IMR-90 (cell line): ENCODE measurements around the gene POMT1. TPM values are rescaled to one million over a fixed set of nuclear protein-coding genes. Genes with fewer than 3 reads are reported as not detected.

ENCODE experiments used
- ATAC-seq: fragments of 200-7000 bp; cut with Tn5 transposase; 2 replicates; pipeline ENCODE4 v1.9.1; 2020; ENCODE audit warnings: low read depth, mild to moderate bottlenecking, moderate library complexity
- BruUV-seq: library from RNA; stranded (reverse); fragments of 400-500 nt; replicated peaks from 2 replicates; lab custom pipeline; 2021; lab: Mats Ljungman, UMichigan
- CTCF ChIA-PET: fragments of 300-600 bp; formaldehyde crosslinking; extraction: SDS; loops from one replicate; lab custom pipeline; 2021; ENCODE audit warnings: antibody characterized with exemption; lab: Yijun Ruan, JAX
- POLR2A ChIA-PET: fragments of 300-600 bp; sonication (Branson Sonifier 250); formaldehyde crosslinking; loops from one replicate; lab custom pipeline; 2022; ENCODE audit warnings: antibody characterized with exemption; ENCODE audit not compliant: unreplicated experiment; lab: Charles Lee
- DNase-seq: peaks from one replicate; pipeline ENCODE4 v3.0.0; 2013
- H2AFZ ChIP-seq: replicated peaks from 2 replicates; pipeline ENCODE3; 2013; ENCODE audit warnings: low read length, mild to moderate bottlenecking; ENCODE audit not compliant: poor library complexity
- H2AK5ac ChIP-seq: 2 replicates; pipeline ENCODE4 v1.6.1; 2013; ENCODE audit warnings: low read depth, low read length, inconsistent platforms
- H2AK9ac ChIP-seq: replicated peaks from 2 replicates; pipeline ENCODE3; 2013; ENCODE audit warnings: mild to moderate bottlenecking, low read depth, low read length, moderate library complexity; ENCODE audit not compliant: poor library complexity
- H2BK120ac ChIP-seq: 2 replicates; pipeline ENCODE4 v1.6.1; 2013; ENCODE audit warnings: low read depth, low read length, inconsistent platforms
- H2BK15ac ChIP-seq: 3 replicates; pipeline ENCODE4 v1.6.1; 2013; ENCODE audit warnings: low read depth, low read length, inconsistent platforms
- H2BK20ac ChIP-seq: 2 replicates; pipeline ENCODE4 v1.6.1; 2013; ENCODE audit warnings: low read depth, mild to moderate bottlenecking, inconsistent platforms, low read length, moderate library complexity
- H2BK5ac ChIP-seq: 2 replicates; pipeline ENCODE4 v1.6.1; 2013; ENCODE audit warnings: mild to moderate bottlenecking, low read depth, low read length, inconsistent platforms; ENCODE audit not compliant: poor library complexity, severe bottlenecking
- H3K14ac ChIP-seq: replicated peaks from 2 replicates; pipeline ENCODE4 v1.6.1; 2013; ENCODE audit warnings: low read depth, low read length, inconsistent platforms
- H3K18ac ChIP-seq: 2 replicates; pipeline ENCODE4 v1.6.1; 2013; ENCODE audit warnings: low read depth, low read length, control low read depth
- H3K23ac ChIP-seq: 2 replicates; pipeline ENCODE4 v1.6.1; 2013; ENCODE audit warnings: low read depth, low read length, inconsistent platforms
- H3K27ac ChIP-seq: 2 replicates; pipeline ENCODE4 v1.5.1; 2013; ENCODE audit warnings: mild to moderate bottlenecking, control low read depth, low read length; ENCODE audit not compliant: insufficient read depth
- H3K27me3 ChIP-seq: 2 replicates; pipeline ENCODE4 v1.6.1; 2013; ENCODE audit warnings: low read length; ENCODE audit not compliant: control insufficient read depth, insufficient read depth
- H3K36me3 ChIP-seq: 2 replicates; pipeline ENCODE4 v1.6.1; 2013; ENCODE audit warnings: low read length, mixed read lengths; ENCODE audit not compliant: control insufficient read depth, insufficient read depth
- H3K4ac ChIP-seq: 2 replicates; pipeline ENCODE4 v1.6.1; 2013; ENCODE audit warnings: low read depth, low read length, inconsistent platforms
- H3K4me1 ChIP-seq: 2 replicates; pipeline ENCODE4 v1.6.1; 2013; ENCODE audit warnings: low read length, mixed read lengths; ENCODE audit not compliant: control insufficient read depth, insufficient read depth
- H3K4me2 ChIP-seq: 2 replicates; pipeline ENCODE4 v1.6.1; 2013; ENCODE audit warnings: low read depth, mild to moderate bottlenecking, control low read depth, low read length, moderate library complexity
- H3K4me3 ChIP-seq: 2 replicates; pipeline ENCODE4 v1.5.1; 2013; ENCODE audit warnings: low read depth, mild to moderate bottlenecking, control low read depth, low read length, moderate library complexity; ENCODE audit not compliant: insufficient read depth
- H3K56ac ChIP-seq: 2 replicates; pipeline ENCODE4 v1.6.1; 2013; ENCODE audit warnings: low read length, inconsistent platforms; ENCODE audit not compliant: insufficient read depth; ENCODE audit errors: extremely low read depth
- H3K79me1 ChIP-seq, 2 experiments: 2 replicates each; pipeline ENCODE4 v1.6.1; 2013; ENCODE audit warnings: low read length in 2 of 2, inconsistent platforms in 1 of 2, low read depth in 1 of 2
- H3K9ac ChIP-seq: 2 replicates; pipeline ENCODE4 v1.6.1; 2013; ENCODE audit warnings: low read depth, low read length, control low read depth
- H3K9me1 ChIP-seq: 2 replicates; pipeline ENCODE4 v1.6.1; 2013; ENCODE audit warnings: low read length, inconsistent platforms; ENCODE audit not compliant: insufficient read depth
- H3K9me3 ChIP-seq: 2 replicates; pipeline ENCODE4 v1.6.1; 2013; ENCODE audit warnings: low read length; ENCODE audit not compliant: control insufficient read depth, insufficient read depth
- H4K20me1 ChIP-seq: 2 replicates; pipeline ENCODE4 v1.6.1; 2013; ENCODE audit warnings: low read length, inconsistent platforms; ENCODE audit not compliant: insufficient read depth
- H4K5ac ChIP-seq: 2 replicates; pipeline ENCODE4 v1.6.1; 2013; ENCODE audit warnings: mild to moderate bottlenecking, low read depth, low read length, control low read depth
- H4K8ac ChIP-seq, 2 experiments: 2 replicates each; pipeline ENCODE4 v1.6.1; 2013; ENCODE audit warnings: low read depth in 2 of 2, low read length in 2 of 2, control low read depth in 1 of 2, inconsistent platforms in 1 of 2
- H4K91ac ChIP-seq: 2 replicates; pipeline ENCODE4 v1.6.1; 2013; ENCODE audit warnings: low read depth, low read length, inconsistent platforms; ENCODE audit not compliant: insufficient read depth
- BHLHE40 ChIP-seq: fragments of 150-350 bp; IDR thresholded peaks from 2 replicates; pipeline ENCODE4 v1.6.1; 2016; ENCODE audit warnings: mild to moderate bottlenecking, low read depth, low read length
- CTCF ChIP-seq: conservative IDR thresholded peaks from 2 replicates; pipeline ENCODE4 v1.5.1; 2012; ENCODE audit warnings: mild to moderate bottlenecking, low read depth, low read length, improper control_type of control experiment
- MAFK ChIP-seq: IDR thresholded peaks from 2 replicates; pipeline ENCODE4 v1.6.1; 2012; ENCODE audit warnings: low read depth, low read length, improper control_type of control experiment
- RAD21 ChIP-seq: IDR thresholded peaks from 2 replicates; pipeline ENCODE4 v1.6.1; 2012; ENCODE audit warnings: low read length, improper control_type of control experiment
- USF2 ChIP-seq: fragments of 150-350 bp; IDR thresholded peaks from 2 replicates; pipeline ENCODE4 v1.6.1; 2017; ENCODE audit warnings: mild to moderate bottlenecking, antibody characterized with exemption, low read length, low read depth
- WGBS, 2 experiments: methylation state at CpG; one replicate each; pipeline versions ENCODE4 v1.1.5 to v1.1.7; 2013; ENCODE audit warnings: missing lambda C conversion rate in 2 of 2; ENCODE audit not compliant: insufficient read length in 1 of 2; ENCODE audit errors: extremely low coverage in 2 of 2; 5-methylcytosine and 5-hydroxymethylcytosine counted together
- dilution Hi-C: fragments of 300-500 bp; cut with HindIII; formaldehyde crosslinking; loops from one replicate; pipeline ENCODE4 v1.14.3; 2018; ENCODE audit warnings: low sequenced_read_pairs; ENCODE audit not compliant: unreplicated experiment
- in situ Hi-C: fragments of 300-500 bp; cut with MboI; formaldehyde crosslinking; loops from 3 replicates; pipeline ENCODE4 v1.14.3; 2019; ENCODE audit warnings: low sequenced_read_pairs, inconsistent platforms, mixed read lengths
- intact Hi-C: fragments of 100-400 bp; cut with micrococcal nuclease; formaldehyde crosslinking; loops from 2 replicates; pipeline ENCODE4 v1.10.0; 2022
- polyA plus RNA-seq, 3 experiments: library from polyadenylated mRNA; depleted of rRNA; stranded (reverse); fragments of >200 nt; gene quantifications; 2 replicates each; pipeline ENCODE4 v1.2.3, GENCODE V29; 2012; ENCODE audit warnings: low replicate concordance in 1 of 3
- total RNA-seq: library from RNA; depleted of rRNA; stranded (reverse); fragments of >200 nt; gene quantifications from 2 replicates; pipeline ENCODE4 v1.2.3, GENCODE V29; 2012

Gene POMT1
- total and polyA plus RNA-seq, 2 of the 4 experiments (the other 2 are of a cell fraction), result 24.2 to 36.5 TPM

DNA sequence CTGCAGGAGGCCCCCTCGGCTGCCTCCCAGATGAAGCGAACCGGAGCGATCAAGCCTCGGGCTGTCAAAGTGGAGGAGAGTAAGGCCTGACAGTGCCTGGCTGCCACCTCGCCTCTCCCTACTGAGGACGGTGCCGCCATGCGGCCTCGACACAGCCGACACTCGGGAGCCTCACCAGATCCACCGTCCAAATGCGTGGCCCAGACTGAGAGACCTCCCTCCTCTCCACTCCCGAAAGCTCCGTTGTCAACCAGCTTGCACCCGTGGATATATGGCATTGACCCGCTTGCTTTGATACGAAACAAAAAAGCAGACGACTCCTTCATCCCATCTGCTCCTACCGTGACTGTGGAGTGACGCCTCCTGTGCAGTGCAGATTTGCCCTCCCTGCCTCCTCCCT lies 6.9 kb upstream of the POMT1 start:
- Histone ChIP-seq H2BK5ac (no peak overlapping the region), H3K9me1 (peaks cover 4% of the 10 kb centered on the region; the same call in 1 of the 2 replicates), H2BK15ac (no peak overlapping the region), H3K4me1 (no peaks in the 10 kb centered on the region), H4K91ac (no peak overlapping the region), H4K20me1 (peaks cover 36% of the 10 kb centered on the region), H4K8ac (no peak overlapping the region), H3K27ac (no peak overlapping the region), H3K23ac (no peak overlapping the region), H3K4me3 (no peak overlapping the region), H2AFZ (no peak overlapping the region), H3K4ac (no peak overlapping the region), H3K9ac (no peak overlapping the region), H3K9me3 (no peaks in the 10 kb centered on the region), H3K18ac (no peak overlapping the region), H3K36me3 (peaks cover 88% of the 10 kb centered on the region), H3K27me3 (no peaks in the 10 kb centered on the region), H3K79me1 (peaks cover 2 to 47% of the 10 kb centered on the region in 2 experiments; a peak in 3 of 4 replicates), H3K56ac (no peak overlapping the region), H3K14ac (no peak overlapping the region), H4K5ac (no peak overlapping the region), H2BK120ac (no peak overlapping the region), H3K4me2 (no peak overlapping the region), H2BK20ac (no peak overlapping the region), H2AK5ac (no peak overlapping the region), H2AK9ac (no peak overlapping the region)
- in situ Hi-C loops (no loop called here), intact Hi-C loops (no loop called here), dilution Hi-C loops (no loop called here)
- BruUV-seq, result no TSS peak
- WGBS, 2 experiments, result 83% methylated on average over 15 of the region's 22 CpGs; no CpG with 5 or more reads in 1 of the 2 experiments
- no peak for DNase-seq
- POLR2A ChIA-PET, result no interaction called here
- no peak for ATAC-seq
- TF ChIP-seq BHLHE40 (no peak), CTCF (no peak), USF2 (no peak), RAD21 (no peak), MAFK (no peak)
- CTCF ChIA-PET, result no interaction called here
